Dendritic cell treated with granulocyte-macrophage colony-stimulating factor and Interleukin-4, amounts not matched to agents 40 ng/mL and 50 ng/mL, for 4 days (primary cell): Measurements from ENCODE around the gene HERC6.

Source experiments
- H3K27ac Mint-ChIP-seq: one replicate; pipeline ENCODE4 v1.8.0; 2022; ENCODE audit warnings: mild to moderate bottlenecking, mixed read lengths
- H3K27me3 Mint-ChIP-seq: one replicate; pipeline ENCODE4 v1.8.0; 2022; ENCODE audit warnings: mild to moderate bottlenecking, mixed read lengths
- H3K36me3 Mint-ChIP-seq: one replicate; pipeline ENCODE4 v1.8.0; 2022; ENCODE audit warnings: low read depth, mixed read lengths
- H3K4me1 Mint-ChIP-seq: one replicate; pipeline ENCODE4 v1.8.0; 2022; ENCODE audit warnings: low read depth, mixed read lengths
- H3K4me3 Mint-ChIP-seq: one replicate; pipeline ENCODE4 v1.8.0; 2022; ENCODE audit warnings: mild to moderate bottlenecking, moderate library complexity, mixed read lengths
- H3K9me3 Mint-ChIP-seq: one replicate; pipeline ENCODE4 v1.8.0; 2022; ENCODE audit warnings: mixed read lengths
- intact Hi-C: fragments of 100-400 bp; cut with micrococcal nuclease; formaldehyde crosslinking; loops from one replicate; pipeline ENCODE4 v1.15.0; 2022

The HERC6 gene

GRCh38 chr4:88477229-88477860 lies 98.7 kb downstream of the HERC6 start:
- intact Hi-C loops: no loop called here

GRCh38 chr4:88478247-88478646 lies 99.6 kb downstream of the HERC6 start:
- Mint-ChIP-seq H3K9me3 (no peaks in the 10 kb centered on the region), H3K27ac (no peak overlapping the region), H3K4me3 (no peak overlapping the region), H3K27me3 (no peaks in the 10 kb centered on the region), H3K4me1 (peaks cover 10% of the 10 kb centered on the region), H3K36me3 (peaks cover 8% of the 10 kb centered on the region)
- intact Hi-C loops: no loop called here

More at GRCh38 chr4:88477229-88477860, 98.7 kb downstream of the HERC6 start:
- H3K27me3 Mint-ChIP-seq: no peaks in the 10 kb centered on the region
- peaks cover 11% of the 10 kb centered on the region for H3K4me1 Mint-ChIP-seq
- no peak overlapping the region for H3K4me3 Mint-ChIP-seq
- H3K9me3 Mint-ChIP-seq: no peaks in the 10 kb centered on the region
- peaks cover 12% of the 10 kb centered on the region for H3K36me3 Mint-ChIP-seq
- no peak overlapping the region for H3K27ac Mint-ChIP-seq

- H3K4me3 Mint-ChIP-seq: no peak overlapping the region
- no peaks in the 10 kb centered on the region for H3K36me3 Mint-ChIP-seq
These were observed 102.9 kb downstream of the HERC6 start for GRCh38 chr4:88481537-88481936.

GRCh38 chr4:88489100-88489761 lies 110.6 kb downstream of the HERC6 start:
- Mint-ChIP-seq H3K27me3 (no peaks in the 10 kb centered on the region), H3K4me3 (no peak overlapping the region), H3K27ac (no peak overlapping the region), H3K9me3 (no peaks in the 10 kb centered on the region), H3K4me1 (no peaks in the 10 kb centered on the region), H3K36me3 (peaks cover 12% of the 10 kb centered on the region)
- intact Hi-C loops: no loop called here

More at GRCh38 chr4:88481537-88481936, 102.9 kb downstream of the HERC6 start:
- H3K27ac Mint-ChIP-seq: no peak overlapping the region
- no peaks in the 10 kb centered on the region for H3K27me3 Mint-ChIP-seq
- intact Hi-C loops: no loop called here
- no peaks in the 10 kb centered on the region for H3K9me3 Mint-ChIP-seq
- peaks cover 7% of the 10 kb centered on the region for H3K4me1 Mint-ChIP-seq
